Activated naive CD8-positive, alpha-beta T cell treated with anti-CD3 and anti-CD28 coated beads, Interleukin-2, amount 50 U/mL, for 24 hours (primary cell): ENCODE results near the gene RAP1GAP2.
"Not testable (repeated sequence)": the region's sequence is repeated elsewhere in the genome, so short reads cannot be mapped to it uniquely, and the experiment has no call there.

Source experiments
- ATAC-seq: fragments of 150-1000 bp; cut with Tn5 transposase; one replicate; pipeline ENCODE4 v1.10.0; 2021
- DNase-seq: peaks from one replicate; pipeline ENCODE4 v3.0.0; 2021
- H3K27ac Mint-ChIP-seq: one replicate; pipeline ENCODE4 v1.8.0; 2021; ENCODE audit warnings: mild to moderate bottlenecking, mixed read lengths
- H3K27me3 Mint-ChIP-seq: one replicate; pipeline ENCODE4 v1.8.0; 2021; ENCODE audit warnings: mixed read lengths
- H3K36me3 Mint-ChIP-seq: one replicate; pipeline ENCODE4 v1.8.0; 2021; ENCODE audit warnings: low read depth, mixed read lengths
- H3K4me1 Mint-ChIP-seq: one replicate; pipeline ENCODE4 v1.8.0; 2021; ENCODE audit warnings: mixed read lengths
- H3K4me3 Mint-ChIP-seq: one replicate; pipeline ENCODE4 v1.8.0; 2021; ENCODE audit warnings: mild to moderate bottlenecking, moderate library complexity, mixed read lengths
- H3K9me3 Mint-ChIP-seq: one replicate; pipeline ENCODE4 v1.8.0; 2021; ENCODE audit warnings: mixed read lengths

RAP1GAP2 gene

GRCh38 chr17:3034578-3034920 is 238.3 kb downstream of the RAP1GAP2 start:
- no peak for ATAC-seq
- H3K9me3 Mint-ChIP-seq, result no peaks in the 10 kb centered on the region
- H3K27ac Mint-ChIP-seq, result no peak overlapping the region
- no peak overlapping the region for H3K4me3 Mint-ChIP-seq
- no peaks in the 10 kb centered on the region for H3K27me3 Mint-ChIP-seq
- H3K36me3 Mint-ChIP-seq, result no peaks in the 10 kb centered on the region
- no peak for DNase-seq
- H3K4me1 Mint-ChIP-seq, result peaks cover under 1% of the 10 kb centered on the region

- ATAC-seq (no peak), DNase-seq (no peak)
- H3K4me1 Mint-ChIP-seq, result peaks cover 5% of the 10 kb centered on the region
- peaks cover 4% of the 10 kb centered on the region for H3K27me3 Mint-ChIP-seq
- H3K27ac Mint-ChIP-seq, result no peak overlapping the region
- H3K9me3 Mint-ChIP-seq, result no peaks in the 10 kb centered on the region
- H3K36me3 Mint-ChIP-seq, result no peaks in the 10 kb centered on the region
- H3K4me3 Mint-ChIP-seq, result no peak overlapping the region
These were observed 239.2 kb downstream of the RAP1GAP2 start for GRCh38 chr17:3035256-3035967.

- H3K4me1 Mint-ChIP-seq, result peaks cover 5% of the 10 kb centered on the region
- H3K9me3 Mint-ChIP-seq, result no peaks in the 10 kb centered on the region
These were observed 239.7 kb downstream of the RAP1GAP2 start for GRCh38 chr17:3035968-3036280.

GRCh38 chr17:3036800-3037199 is 240.6 kb downstream of the RAP1GAP2 start:
- Mint-ChIP-seq H3K9me3 (no peaks in the 10 kb centered on the region), H3K4me1 (peaks cover 5% of the 10 kb centered on the region), H3K36me3 (no peaks in the 10 kb centered on the region), H3K4me3 (no peak overlapping the region), H3K27me3 (peaks cover 6% of the 10 kb centered on the region), H3K27ac (no peak overlapping the region)
- ATAC-seq (no peak), DNase-seq (no peak)

More at GRCh38 chr17:3035968-3036280, 239.7 kb downstream of the RAP1GAP2 start:
- Mint-ChIP-seq H3K27me3 (peaks cover 4% of the 10 kb centered on the region), H3K36me3 (no peaks in the 10 kb centered on the region), H3K27ac (no peak overlapping the region), H3K4me3 (no peak overlapping the region)
- no peak for ATAC-seq
- no peak for DNase-seq

- DNase-seq, result no peak
- H3K4me3 Mint-ChIP-seq, result no peak overlapping the region
- peaks cover 5% of the 10 kb centered on the region for H3K4me1 Mint-ChIP-seq
- peaks cover 8% of the 10 kb centered on the region for H3K27me3 Mint-ChIP-seq
- no peaks in the 10 kb centered on the region for H3K9me3 Mint-ChIP-seq
- no peaks in the 10 kb centered on the region for H3K36me3 Mint-ChIP-seq
- ATAC-seq, result no peak
- H3K27ac Mint-ChIP-seq, result no peak overlapping the region
These were observed 241.0 kb downstream of the RAP1GAP2 start for GRCh38 chr17:3037259-3037658.

- no peak overlapping the region for H3K27ac Mint-ChIP-seq
- ATAC-seq, result no peak
- H3K4me3 Mint-ChIP-seq, result no peak overlapping the region
- peaks cover 11% of the 10 kb centered on the region for H3K9me3 Mint-ChIP-seq
- no peaks in the 10 kb centered on the region for H3K36me3 Mint-ChIP-seq
- no peak for DNase-seq
- H3K27me3 Mint-ChIP-seq, result peaks cover 12% of the 10 kb centered on the region
- H3K4me1 Mint-ChIP-seq, result peaks cover 5% of the 10 kb centered on the region
These were observed 242.7 kb downstream of the RAP1GAP2 start for GRCh38 chr17:3038941-3039340.

- Mint-ChIP-seq H3K4me3 (no peak overlapping the region), H3K9me3 (peaks cover 16% of the 10 kb centered on the region), H3K36me3 (no peaks in the 10 kb centered on the region), H3K27me3 (peaks cover 12% of the 10 kb centered on the region), H3K4me1 (peaks cover 5% of the 10 kb centered on the region), H3K27ac (no peak overlapping the region)
- DNase-seq, result no peak
- no peak for ATAC-seq
These were observed 243.5 kb downstream of the RAP1GAP2 start for GRCh38 chr17:3039736-3040135.

GRCh38 chr17:3040882-3041281 is 244.6 kb downstream of the RAP1GAP2 start:
- DNase-seq, result no peak
- H3K9me3 Mint-ChIP-seq, result peaks cover 16% of the 10 kb centered on the region
- H3K27ac Mint-ChIP-seq, result no peak overlapping the region
- no peaks in the 10 kb centered on the region for H3K36me3 Mint-ChIP-seq
- H3K27me3 Mint-ChIP-seq, result peaks cover 12% of the 10 kb centered on the region
- H3K4me1 Mint-ChIP-seq, result peaks cover 5% of the 10 kb centered on the region
- ATAC-seq, result no peak
- H3K4me3 Mint-ChIP-seq, result no peak overlapping the region

GRCh38 chr17:3043737-3044365 is 247.6 kb downstream of the RAP1GAP2 start:
- no peaks in the 10 kb centered on the region for H3K36me3 Mint-ChIP-seq
- DNase-seq, result peak; percentile 25
- peaks cover 16% of the 10 kb centered on the region for H3K9me3 Mint-ChIP-seq
- peaks cover 12% of the 10 kb centered on the region for H3K27me3 Mint-ChIP-seq
- no peak overlapping the region for H3K27ac Mint-ChIP-seq
- no peak overlapping the region for H3K4me3 Mint-ChIP-seq
- ATAC-seq, result no peak
- peaks cover 12% of the 10 kb centered on the region for H3K4me1 Mint-ChIP-seq

- DNase-seq (no peak), ATAC-seq (no peak)
- peaks cover 16% of the 10 kb centered on the region for H3K9me3 Mint-ChIP-seq
- H3K27ac Mint-ChIP-seq, result no peak overlapping the region
- H3K4me1 Mint-ChIP-seq, result peaks cover 12% of the 10 kb centered on the region
- H3K27me3 Mint-ChIP-seq, result peaks cover 6% of the 10 kb centered on the region
- no peak overlapping the region for H3K4me3 Mint-ChIP-seq
- no peaks in the 10 kb centered on the region for H3K36me3 Mint-ChIP-seq
These were observed 250.5 kb downstream of the RAP1GAP2 start for GRCh38 chr17:3046753-3047152.

- Mint-ChIP-seq H3K4me3 (peak overlapping the region; percentile 84), H3K4me1 (peaks cover 12% of the 10 kb centered on the region), H3K9me3 (peaks cover 6% of the 10 kb centered on the region), H3K27ac (peak overlapping the region; percentile 75), H3K27me3 (no peaks in the 10 kb centered on the region), H3K36me3 (no peaks in the 10 kb centered on the region)
- DNase-seq, result peak; percentile 93
- peak; percentile 99 for ATAC-seq
These were observed 252.7 kb downstream of the RAP1GAP2 start for GRCh38 chr17:3048727-3049471.

GRCh38 chr17:3049705-3050295 is 253.6 kb downstream of the RAP1GAP2 start:
- no peaks in the 10 kb centered on the region for H3K9me3 Mint-ChIP-seq
- peaks cover 12% of the 10 kb centered on the region for H3K4me1 Mint-ChIP-seq
- H3K36me3 Mint-ChIP-seq, result no peaks in the 10 kb centered on the region
- DNase-seq (no peak), ATAC-seq (no peak)
- H3K27ac Mint-ChIP-seq, result no peak overlapping the region
- H3K4me3 Mint-ChIP-seq, result peak overlapping the region; percentile 84
- H3K27me3 Mint-ChIP-seq, result no peaks in the 10 kb centered on the region

- not testable (repeated sequence) for ATAC-seq, DNase-seq, H3K36me3 Mint-ChIP-seq, H3K27me3 Mint-ChIP-seq, H3K4me3 Mint-ChIP-seq, H3K4me1 Mint-ChIP-seq, H3K9me3 Mint-ChIP-seq, H3K27ac Mint-ChIP-seq
These were observed 258.6 kb downstream of the RAP1GAP2 start for GRCh38 chr17:3054868-3055267.

GRCh38 chr17:3062824-3063377 is 266.7 kb downstream of the RAP1GAP2 start:
- not testable (repeated sequence) for H3K36me3 Mint-ChIP-seq, H3K4me1 Mint-ChIP-seq, ATAC-seq, H3K9me3 Mint-ChIP-seq, DNase-seq, H3K27ac Mint-ChIP-seq, H3K4me3 Mint-ChIP-seq, H3K27me3 Mint-ChIP-seq
